SJSA1 (cell line): ENCODE data around the gene ATXN2L. TPM values are rescaled to one million over a fixed set of nuclear protein-coding genes. Genes with fewer than 3 reads are reported as not detected.

ENCODE experiments used
- DNase-seq, 2 experiments: peaks; one replicate each; pipeline ENCODE4 v3.0.0-alpha.2; 2015 to 2020; ENCODE audit warnings: low spot score in 2 of 2, low read depth in 1 of 2
- H3K27ac ChIP-seq: fragments of 250-450 bp; sonication (Bioruptor Pico); 2 replicates; pipeline ENCODE4 v1.5.1; 2020; ENCODE audit warnings: mild to moderate bottlenecking, moderate library complexity
- H3K27me3 ChIP-seq: fragments of 250-450 bp; sonication (Bioruptor Pico); replicated peaks from 2 replicates; pipeline ENCODE4 v1.5.1; 2020; ENCODE audit warnings: mild to moderate bottlenecking, moderate library complexity
- H3K36me3 ChIP-seq: fragments of 250-450 bp; sonication (Bioruptor Pico); 2 replicates; pipeline ENCODE4 v1.5.1; 2020; ENCODE audit warnings: mild to moderate bottlenecking
- H3K4me1 ChIP-seq: fragments of 250-450 bp; sonication (Bioruptor Pico); replicated peaks from 2 replicates; pipeline ENCODE4 v1.6.1; 2021; ENCODE audit warnings: mild to moderate bottlenecking
- H3K4me3 ChIP-seq: fragments of 250-450 bp; sonication (Bioruptor Pico); 2 replicates; pipeline ENCODE4 v1.5.1; 2020; ENCODE audit warnings: mild to moderate bottlenecking
- H3K9me3 ChIP-seq: fragments of 250-450 bp; sonication (Bioruptor Pico); replicated peaks from 2 replicates; pipeline ENCODE4 v1.5.1; 2020; ENCODE audit warnings: mild to moderate bottlenecking
- total RNA-seq: library from RNA; depleted of rRNA; stranded (reverse); fragments of >200 nt; shearing (Covaris generic); gene quantifications from 2 replicates; pipeline ENCODE4 v1.2.3, GENCODE V29; 2014

ATXN2L gene
- total RNA-seq, 1 experiment from 2014 or later, result 49.8 TPM

GRCh38 chr16:28869201-28869600 lies 46.4 kb downstream of the ATXN2L start:
- peaks cover 9% of the 10 kb centered on the region for H3K4me1 ChIP-seq
- H3K4me3 ChIP-seq, result no peak overlapping the region
- peaks cover 87% of the 10 kb centered on the region for H3K36me3 ChIP-seq
- no peaks in the 10 kb centered on the region for H3K27me3 ChIP-seq
- no peak overlapping the region for H3K27ac ChIP-seq
- no peak for DNase-seq
- no peaks in the 10 kb centered on the region for H3K9me3 ChIP-seq

GRCh38 chr16:28872952-28873351 lies 50.2 kb downstream of the ATXN2L start:
- DNase-seq, result no peak
- H3K27ac ChIP-seq, result no peak overlapping the region
- H3K9me3 ChIP-seq, result no peaks in the 10 kb centered on the region
- peaks cover 72% of the 10 kb centered on the region for H3K36me3 ChIP-seq
- no peaks in the 10 kb centered on the region for H3K27me3 ChIP-seq
- no peaks in the 10 kb centered on the region for H3K4me1 ChIP-seq
- H3K4me3 ChIP-seq, result no peak overlapping the region

GRCh38 chr16:28873543-28874201 lies 50.9 kb downstream of the ATXN2L start:
- peak in 1 of 2 experiments; percentile 53 for DNase-seq
- no peak overlapping the region for H3K27ac ChIP-seq
- H3K27me3 ChIP-seq, result no peaks in the 10 kb centered on the region
- H3K4me3 ChIP-seq, result no peak overlapping the region
- H3K9me3 ChIP-seq, result no peaks in the 10 kb centered on the region
- peaks cover 4% of the 10 kb centered on the region; the same call in 1 of the 2 replicates for H3K4me1 ChIP-seq
- H3K36me3 ChIP-seq, result peaks cover 65% of the 10 kb centered on the region

GRCh38 chr16:28874406-28874805 lies 51.6 kb downstream of the ATXN2L start:
- no peaks in the 10 kb centered on the region for H3K9me3 ChIP-seq

GRCh38 chr16:28875134-28876018 lies 52.6 kb downstream of the ATXN2L start:
- DNase-seq, result no peak
- Histone ChIP-seq H3K36me3 (peaks cover 48% of the 10 kb centered on the region), H3K4me1 (peaks cover 10% of the 10 kb centered on the region), H3K27ac (no peak overlapping the region), H3K9me3 (no peaks in the 10 kb centered on the region), H3K27me3 (no peaks in the 10 kb centered on the region), H3K4me3 (no peak overlapping the region)

More at GRCh38 chr16:28874406-28874805, 51.6 kb downstream of the ATXN2L start:
- Histone ChIP-seq H3K27ac (no peak overlapping the region), H3K27me3 (no peaks in the 10 kb centered on the region), H3K4me1 (peaks cover 4% of the 10 kb centered on the region; the same call in 1 of the 2 replicates), H3K4me3 (no peak overlapping the region), H3K36me3 (peaks cover 57% of the 10 kb centered on the region)
- no peak for DNase-seq

GRCh38 chr16:28876019-28876659 lies 53.3 kb downstream of the ATXN2L start:
- H3K36me3 ChIP-seq, result peaks cover 40% of the 10 kb centered on the region
- H3K27ac ChIP-seq, result no peak overlapping the region
- H3K4me1 ChIP-seq, result peaks cover 12% of the 10 kb centered on the region
- H3K4me3 ChIP-seq, result no peak overlapping the region
- no peak for DNase-seq
- no peaks in the 10 kb centered on the region for H3K9me3 ChIP-seq
- no peaks in the 10 kb centered on the region for H3K27me3 ChIP-seq

- H3K36me3 ChIP-seq, result peaks cover 30% of the 10 kb centered on the region
- no peak for DNase-seq
- H3K27ac ChIP-seq, result no peak overlapping the region
- H3K4me3 ChIP-seq, result no peak overlapping the region
- H3K9me3 ChIP-seq, result no peaks in the 10 kb centered on the region
- peaks cover 12% of the 10 kb centered on the region for H3K4me1 ChIP-seq
- no peaks in the 10 kb centered on the region for H3K27me3 ChIP-seq
Observed at GRCh38 chr16:28876973-28877654, 54.3 kb downstream of the ATXN2L start.

GRCh38 chr16:28877655-28878000 lies 54.8 kb downstream of the ATXN2L start:
- Histone ChIP-seq H3K27me3 (no peaks in the 10 kb centered on the region), H3K36me3 (peaks cover 28% of the 10 kb centered on the region), H3K27ac (no peak overlapping the region), H3K9me3 (no peaks in the 10 kb centered on the region), H3K4me1 (peaks cover 12% of the 10 kb centered on the region), H3K4me3 (no peak overlapping the region)
- no peak for DNase-seq

- no peak for DNase-seq
- H3K9me3 ChIP-seq, result no peaks in the 10 kb centered on the region
- H3K36me3 ChIP-seq, result peaks cover 21% of the 10 kb centered on the region
- H3K4me3 ChIP-seq, result peak within 1 kb of the TSS; percentile 56
- no peak within 1 kb of the TSS for H3K27ac ChIP-seq
- peaks cover 12% of the 10 kb centered on the region for H3K4me1 ChIP-seq
- no peaks in the 10 kb centered on the region for H3K27me3 ChIP-seq
Observed at GRCh38 chr16:28878083-28878926, 55.5 kb downstream of the ATXN2L start, which contains the start of gene ATP2A1. TSS of gene ATP2A1 (plus strand) at chr16:28878488. CDS start at chr16:28878672, 184 bp downstream.

GRCh38 chr16:28879261-28879840 lies 56.6 kb downstream of the ATXN2L start:
- DNase-seq, result no peak
- Histone ChIP-seq H3K4me3 (peak overlapping the region; percentile 56), H3K27ac (no peak overlapping the region), H3K27me3 (no peaks in the 10 kb centered on the region), H3K4me1 (peaks cover 12% of the 10 kb centered on the region), H3K9me3 (no peaks in the 10 kb centered on the region), H3K36me3 (peaks cover 11% of the 10 kb centered on the region)

GRCh38 chr16:28879841-28880588 lies 57.2 kb downstream of the ATXN2L start:
- peaks cover 6% of the 10 kb centered on the region for H3K36me3 ChIP-seq
- DNase-seq, result peak; percentile 87 to 94
- no peaks in the 10 kb centered on the region for H3K27me3 ChIP-seq
- no peaks in the 10 kb centered on the region for H3K9me3 ChIP-seq
- H3K4me3 ChIP-seq, result peak overlapping the region; percentile 56
- H3K4me1 ChIP-seq, result peaks cover 12% of the 10 kb centered on the region
- H3K27ac ChIP-seq, result no peak overlapping the region

GRCh38 chr16:28880589-28880915 lies 57.8 kb downstream of the ATXN2L start:
- no peak overlapping the region for H3K4me3 ChIP-seq
- H3K27me3 ChIP-seq, result no peaks in the 10 kb centered on the region
- no peak for DNase-seq
- H3K4me1 ChIP-seq, result peaks cover 12% of the 10 kb centered on the region
- H3K27ac ChIP-seq, result no peak overlapping the region
- no peaks in the 10 kb centered on the region for H3K9me3 ChIP-seq
- H3K36me3 ChIP-seq, result peaks cover under 1% of the 10 kb centered on the region
